Stimulated activated naive CD4-positive, alpha-beta T cell (primary cell): ENCODE data around the gene GIPC1.
"Not testable (repeated sequence)": the region's sequence is repeated elsewhere in the genome, so short reads cannot be mapped to it uniquely, and the experiment has no call there.

ENCODE experiments used
- DNase-seq, 6 experiments: peaks; one replicate each; lab custom pipeline; 2025; lab: John Stamatoyannopoulos, UW

The GIPC1 gene

GRCh38 chr19:14472202-14472938 lies 23.6 kb downstream of the GIPC1 start:
- DNase-seq: peak; percentile 56 to 91 (median 78)

DNA sequence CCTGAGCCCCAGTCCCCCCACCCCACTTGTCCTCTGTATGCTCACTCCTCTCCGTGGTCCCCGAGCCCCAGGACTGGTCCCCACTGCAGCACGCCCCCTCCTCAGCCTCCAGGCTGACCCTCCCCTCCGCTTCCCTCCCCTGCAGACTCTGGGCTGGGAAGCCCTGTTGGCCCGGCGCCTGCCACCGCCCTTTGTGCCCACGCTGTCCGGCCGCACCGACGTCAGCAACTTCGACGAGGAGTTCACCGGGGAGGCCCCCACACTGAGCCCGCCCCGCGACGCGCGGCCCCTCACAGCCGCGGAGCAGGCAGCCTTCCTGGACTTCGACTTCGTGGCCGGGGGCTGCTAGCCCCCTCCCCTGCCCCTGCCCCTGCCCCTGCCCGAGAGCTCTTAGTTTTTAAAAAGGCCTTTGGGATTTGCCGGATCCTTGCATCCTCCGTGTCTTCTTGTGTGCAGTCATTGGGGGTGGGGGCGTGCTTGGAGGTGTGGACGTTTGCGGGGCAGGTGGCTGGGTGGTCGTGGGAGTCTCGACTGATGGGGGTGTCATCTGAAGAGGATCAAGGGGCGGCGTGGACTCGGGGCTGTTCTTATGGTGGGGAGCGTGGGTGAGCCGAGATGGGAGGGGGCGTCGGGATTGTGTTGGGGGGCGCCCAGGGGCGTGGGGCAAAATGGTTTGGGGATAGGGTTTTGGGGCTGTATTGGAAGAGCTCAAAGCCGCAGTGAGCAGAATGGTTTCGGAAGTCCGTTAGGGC lies 24.3 kb downstream of the GIPC1 start:
- DNase-seq: no peak

DNA sequence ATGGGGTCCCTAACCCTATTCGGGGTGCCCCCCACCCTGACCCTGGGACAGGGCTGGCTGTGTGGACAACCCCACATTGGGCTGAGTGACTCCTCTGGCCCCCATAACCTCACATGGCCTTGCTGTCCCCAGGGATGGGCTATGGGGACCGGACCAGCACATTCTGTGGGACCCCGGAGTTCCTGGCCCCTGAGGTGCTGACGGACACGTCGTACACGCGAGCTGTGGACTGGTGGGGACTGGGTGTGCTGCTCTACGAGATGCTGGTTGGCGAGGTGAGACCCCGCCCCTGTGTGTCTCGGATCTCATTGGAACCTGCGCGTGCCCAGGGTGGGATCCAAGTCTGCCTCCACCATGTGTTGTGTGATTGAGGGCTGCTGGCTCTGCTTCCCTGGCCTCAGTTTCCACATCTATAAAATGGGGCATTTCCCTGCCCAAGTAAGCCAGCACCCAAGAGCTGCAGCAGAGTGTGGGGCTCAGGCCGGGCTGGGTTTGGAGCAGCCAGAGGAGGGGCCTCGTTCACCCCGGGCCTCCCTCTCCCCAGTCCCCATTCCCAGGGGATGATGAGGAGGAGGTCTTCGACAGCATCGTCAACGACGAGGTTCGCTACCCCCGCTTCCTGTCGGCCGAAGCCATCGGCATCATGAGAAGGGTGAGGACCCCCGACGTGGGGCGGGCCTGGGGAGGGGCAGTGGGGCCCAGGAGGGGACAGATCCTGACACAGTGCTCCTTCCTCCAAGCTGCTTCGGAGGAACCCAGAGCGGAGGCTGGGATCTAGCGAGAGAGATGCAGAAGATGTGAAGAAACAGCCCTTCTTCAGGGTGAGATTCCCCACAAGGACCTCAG lies 25.7 kb downstream of the GIPC1 start:
- no peak for DNase-seq

DNA sequence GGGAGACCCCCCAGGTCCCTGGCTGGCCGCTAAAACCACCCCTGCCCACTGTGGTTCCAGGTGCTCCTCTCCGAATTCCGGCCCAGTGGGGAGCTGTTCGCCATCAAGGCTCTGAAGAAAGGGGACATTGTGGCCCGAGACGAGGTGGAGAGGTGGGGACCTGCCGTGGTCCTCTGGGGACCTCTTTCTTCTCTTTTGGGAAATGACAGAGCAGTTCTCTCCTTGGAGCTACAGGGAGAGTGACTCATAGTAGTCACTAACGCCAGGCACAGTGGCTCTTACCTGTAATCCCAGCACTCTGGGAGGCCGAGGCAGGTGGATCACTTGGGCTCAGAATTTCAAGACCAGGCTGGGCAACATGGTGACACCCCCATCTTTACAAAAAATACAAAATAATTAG lies 28.1 kb downstream of the GIPC1 start:
- DNase-seq: no peak

- DNase-seq: no peak
These were observed 28.5 kb downstream of the GIPC1 start for GRCh38 chr19:14467391-14467790.

DNA sequence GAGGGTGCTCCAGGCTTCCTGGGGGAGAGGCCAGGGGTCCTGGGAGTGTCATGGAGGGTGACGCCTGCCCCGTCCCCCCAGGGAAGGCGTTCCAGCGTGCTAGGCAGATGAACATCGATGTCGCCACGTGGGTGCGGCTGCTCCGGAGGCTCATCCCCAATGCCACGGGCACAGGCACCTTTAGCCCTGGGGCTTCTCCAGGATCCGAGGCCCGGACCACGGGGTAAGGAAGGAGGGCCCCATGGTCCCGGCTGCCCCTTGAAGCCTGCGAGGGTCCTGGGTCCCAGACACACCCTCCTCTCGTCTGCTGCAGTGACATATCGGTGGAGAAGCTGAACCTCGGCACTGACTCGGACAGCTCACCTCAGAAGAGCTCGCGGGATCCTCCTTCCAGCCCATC lies 32.2 kb downstream of the GIPC1 start:
- no peak for DNase-seq

DNA sequence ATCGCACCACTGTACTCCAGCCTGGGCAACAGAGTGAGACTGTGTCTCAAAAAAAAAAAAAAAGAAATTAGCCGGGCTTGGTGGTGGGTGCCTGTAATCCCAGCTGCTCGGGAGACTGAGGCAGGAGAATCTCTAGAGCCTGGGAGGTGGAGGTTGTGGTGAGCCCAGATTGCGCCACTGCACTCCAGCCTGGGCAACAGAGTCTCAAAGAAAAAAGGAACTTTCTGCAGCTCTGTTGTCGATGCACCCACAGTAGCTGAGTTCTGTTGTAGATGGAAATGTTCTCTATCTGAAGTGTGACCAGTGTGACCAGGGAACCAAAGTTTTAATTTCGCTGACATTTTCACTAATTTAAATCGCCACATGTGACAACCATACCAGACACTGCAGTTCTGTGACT lies 33.5 kb downstream of the GIPC1 start:
- DNase-seq: not testable (repeated sequence)

GRCh38 chr19:14460935-14461334 lies 35.0 kb downstream of the GIPC1 start:
- no peak for DNase-seq

GRCh38 chr19:14459703-14460102 lies 36.2 kb downstream of the GIPC1 start:
- no peak for DNase-seq

GRCh38 chr19:14452303-14452702 lies 43.6 kb downstream of the GIPC1 start:
- DNase-seq: not testable (repeated sequence)

GRCh38 chr19:14450876-14451275 lies 45.1 kb downstream of the GIPC1 start:
- no peak for DNase-seq

- DNase-seq: peak; percentile 22 to 67 (median 46)
These were observed 45.6 kb downstream of the GIPC1 start for GRCh38 chr19:14450168-14450874.

- no peak for DNase-seq
These were observed 46.6 kb downstream of the GIPC1 start for GRCh38 chr19:14449321-14449720.

GRCh38 chr19:14446336-14447036 lies 49.4 kb downstream of the GIPC1 start:
- DNase-seq: no peak

- no peak for DNase-seq
These were observed 52.2 kb downstream of the GIPC1 start for GRCh38 chr19:14443632-14444216.

DNA sequence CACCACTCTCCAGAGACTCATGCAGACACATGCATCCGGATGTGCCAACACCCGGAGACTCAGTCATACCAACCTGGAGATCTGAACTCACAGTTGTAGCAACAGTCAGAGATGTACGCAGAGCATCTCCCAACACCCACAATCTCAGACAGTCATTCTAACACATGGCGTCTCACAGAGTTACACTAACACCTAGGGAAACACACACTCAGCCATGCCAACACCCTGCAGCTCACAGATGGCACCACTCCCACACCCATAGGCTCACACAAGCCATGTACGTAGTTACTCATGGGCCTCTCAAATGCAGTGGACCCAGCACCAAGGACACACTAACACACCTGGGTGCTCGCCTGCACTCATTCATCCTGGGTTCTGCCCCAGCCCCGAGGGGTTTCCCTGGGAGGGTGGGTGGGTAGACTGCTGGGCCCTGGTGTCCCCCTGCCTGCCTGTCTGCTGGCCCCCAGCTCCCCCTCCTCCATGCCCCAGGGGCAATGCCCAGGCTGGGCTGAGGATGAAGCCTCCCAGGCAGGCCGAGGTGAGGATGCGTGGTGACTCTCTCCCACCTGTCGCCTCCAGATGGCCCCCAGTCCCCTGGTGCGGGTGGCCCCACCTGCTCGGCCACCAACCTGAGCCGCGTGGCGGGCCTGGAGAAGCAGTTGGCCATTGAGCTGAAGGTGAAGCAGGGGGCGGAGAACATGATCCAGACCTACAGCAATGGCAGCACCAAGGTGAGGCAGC lies 52.9 kb downstream of the GIPC1 start:
- DNase-seq: no peak

GRCh38 chr19:14441041-14441938 lies 54.6 kb downstream of the GIPC1 start:
- DNase-seq: no peak

DNA sequence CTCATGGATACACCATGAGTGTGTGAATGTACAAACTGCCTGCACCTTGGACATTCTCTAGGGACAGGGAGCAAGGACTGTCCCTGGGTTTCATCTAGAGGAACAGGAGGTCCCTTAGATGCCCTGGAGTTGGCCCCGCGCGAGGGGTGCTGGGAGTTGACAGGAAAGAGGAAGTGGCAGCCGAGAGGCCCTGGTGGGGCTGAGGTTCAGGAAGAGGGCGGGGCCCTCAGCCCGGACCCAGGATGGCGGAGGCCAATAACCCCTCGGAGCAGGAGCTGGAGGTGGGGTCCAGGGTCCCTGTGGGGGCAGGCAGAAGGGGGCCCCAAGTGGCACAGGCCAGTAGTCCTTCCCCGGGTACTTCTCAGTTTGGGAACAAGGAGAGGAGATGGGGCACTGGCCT lies 55.9 kb downstream of the GIPC1 start:
- DNase-seq: peak; percentile 53 to 74 (median 67)

- no peak for DNase-seq
These were observed 56.9 kb downstream of the GIPC1 start for GRCh38 chr19:14439014-14439413.
